Aortic smooth muscle cell (primary cell): Measurements from ENCODE around the gene DIPK1B. TPM values are rescaled to one million over a fixed set of nuclear protein-coding genes. Genes with fewer than 3 reads are reported as not detected.

Experiments
- total RNA-seq: library from RNA; depleted of rRNA; stranded (reverse); fragments of >200 nt; gene quantifications from 2 replicates; pipeline ENCODE4 v1.2.3, GENCODE V29; 2014

The DIPK1B gene
- 1.4 and 2.6 TPM in 2 replicates for total RNA-seq

GRCh38 chr9:136711751-136712689 is at the start of gene DIPK1B:
DIPK1B (plus strand) TSS chr9:136712572; CDS start chr9:136712666, 94 bp downstream.

DNA sequence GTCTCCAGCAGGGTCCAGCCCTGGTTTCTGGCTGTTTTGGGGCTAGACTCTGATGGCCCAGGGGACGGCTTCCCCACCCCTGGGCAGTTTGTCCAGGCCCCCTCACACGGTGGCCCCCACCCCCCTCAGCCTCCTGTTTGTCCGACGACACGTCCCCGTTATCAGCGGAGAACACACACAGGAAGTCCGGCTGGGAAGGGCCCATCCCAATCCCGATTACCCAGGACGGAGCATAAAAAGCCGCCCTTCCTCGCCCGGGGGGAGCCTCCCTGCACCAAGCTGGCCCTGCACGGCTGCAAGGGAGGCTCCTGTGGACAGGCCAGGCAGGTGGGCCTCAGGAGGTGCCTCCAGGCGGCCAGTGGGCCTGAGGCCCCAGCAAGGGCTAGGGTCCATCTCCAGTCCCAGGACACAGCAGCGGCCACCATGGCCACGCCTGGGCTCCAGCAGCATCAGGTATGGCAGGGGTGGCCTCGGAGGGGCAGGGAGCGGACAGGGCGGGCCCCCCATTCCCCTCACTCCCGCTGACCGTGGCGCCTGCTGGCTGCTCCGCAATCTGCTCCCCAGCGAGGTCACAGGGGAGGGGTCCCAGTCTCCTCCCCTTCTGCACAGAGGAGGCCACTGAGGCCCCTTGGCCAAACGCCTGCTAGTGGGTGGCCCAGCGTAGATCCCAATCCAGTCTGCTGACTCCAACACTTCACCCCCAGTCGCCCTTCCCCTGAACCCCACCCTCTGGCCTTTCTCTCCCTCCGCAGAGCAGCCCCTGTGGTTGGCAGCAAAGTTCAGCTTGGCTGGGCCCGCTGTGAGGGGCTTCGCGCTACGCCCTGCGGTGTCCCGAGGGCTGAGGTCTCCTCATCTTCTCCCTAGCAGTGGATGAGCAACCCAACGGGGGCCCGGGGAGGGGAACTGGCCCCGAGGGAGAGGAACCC is 49.5 kb upstream of the DIPK1B start, which contains the start of gene EGFL7:
TSS of gene EGFL7 (plus strand) at position 261 of the 926 bp plus-strand sequence. CDS start 5,367 bp downstream, outside the sequence.

GRCh38 chr9:136686794-136687711 is 25.3 kb upstream of the DIPK1B start, which contains the start of gene AGPAT2:
AGPAT2 (minus strand) TSS chr9:136687457; CDS start chr9:136687357, 100 bp downstream.

GRCh38 chr9:136742591-136743391 is 30.4 kb downstream of the DIPK1B start, which contains the start of gene LCN10:
LCN10 (minus strand) TSS chr9:136742940; CDS start chr9:136742903, 37 bp downstream.

GRCh38 chr9:136748201-136748600 is 35.8 kb downstream of the DIPK1B start, which contains the start of gene LCN6:
LCN6 (minus strand) TSS chr9:136748525; CDS start chr9:136748483, 42 bp downstream.

GRCh38 chr9:136764301-136764891 is 52.0 kb downstream of the DIPK1B start, which contains the start of gene LCN15:
LCN15 (minus strand) TSS chr9:136764518; CDS start chr9:136764488, 30 bp downstream.

Other genes with a start within 250 kb of the DIPK1B start
- 18.2 and 24.9 TPM in 2 replicates for gene SEC16A, start 229.5 kb upstream of the DIPK1B start, total RNA-seq
- gene NOTCH1, start 166.5 kb upstream of the DIPK1B start, total RNA-seq = 23.5 and 39.6 TPM in 2 replicates
- gene EGFL7, start 49.7 kb upstream of the DIPK1B start, total RNA-seq = 15.5 and 15.7 TPM in 2 replicates
- 27.5 and 37.8 TPM in 2 replicates for gene AGPAT2, start 25.1 kb upstream of the DIPK1B start, total RNA-seq
- not detected in 2 replicates for gene LCN10, start 30.4 kb downstream of the DIPK1B start, total RNA-seq
- not detected in 2 replicates for gene LCN6, start 36.0 kb downstream of the DIPK1B start, total RNA-seq
- gene LCN8, start 45.7 kb downstream of the DIPK1B start, total RNA-seq = not detected in 2 replicates
- not detected in 2 replicates for gene LCN15, start 51.9 kb downstream of the DIPK1B start, total RNA-seq
- gene TMEM141, start 78.8 kb downstream of the DIPK1B start, total RNA-seq = 66.0 and 77.2 TPM in 2 replicates
- gene CCDC183, start 83.8 kb downstream of the DIPK1B start, total RNA-seq = 0.19 and 0.26 TPM in 2 replicates
- gene RABL6, start 95.4 kb downstream of the DIPK1B start, total RNA-seq = 57.2 and 62.2 TPM in 2 replicates
- 1.1 TPM in 2 replicates for gene AJM1, start 129.9 kb downstream of the DIPK1B start, total RNA-seq
- gene PHPT1, start 136.8 kb downstream of the DIPK1B start, total RNA-seq = 161 and 208 TPM in 2 replicates
- gene MAMDC4, start 139.8 kb downstream of the DIPK1B start, total RNA-seq = 0.40 and 0.68 TPM in 2 replicates
- 511 and 536 TPM in 2 replicates for gene EDF1, start 153.7 kb downstream of the DIPK1B start, total RNA-seq
- gene TRAF2, start 173.9 kb downstream of the DIPK1B start, total RNA-seq = 6.6 and 11.6 TPM in 2 replicates
- 144 and 185 TPM in 2 replicates for gene FBXW5, start 232.2 kb downstream of the DIPK1B start, total RNA-seq
- 0.13 and 0.44 TPM in 2 replicates for gene C8G, start 232.7 kb downstream of the DIPK1B start, total RNA-seq
- gene LCN12, start 239.7 kb downstream of the DIPK1B start, total RNA-seq = 0.26 and 0.37 TPM in 2 replicates